Mesendoderm (in vitro differentiated cells): ENCODE measurements around the gene MTHFS.

ENCODE experiments used
- DNase-seq: peaks from one replicate; pipeline ENCODE4 v3.0.0; 2013
- H2AK5ac ChIP-seq: 2 replicates; pipeline ENCODE4 v1.6.1; 2013; ENCODE audit warnings: low read length, inconsistent platforms
- H2BK120ac ChIP-seq: 2 replicates; pipeline ENCODE4 v1.6.1; 2013; ENCODE audit warnings: low read depth, mild to moderate bottlenecking, low read length, moderate library complexity, mixed read lengths
- H2BK15ac ChIP-seq: replicated peaks from 2 replicates; pipeline ENCODE4 v1.6.1; 2013; ENCODE audit warnings: low read depth, mild to moderate bottlenecking, moderate library complexity
- H2BK5ac ChIP-seq: 2 replicates; pipeline ENCODE4 v1.6.1; 2013; ENCODE audit warnings: low read length, inconsistent platforms
- H3K18ac ChIP-seq: 2 replicates; pipeline ENCODE4 v1.6.1; 2013; ENCODE audit warnings: mild to moderate bottlenecking, low read length, mixed read lengths
- H3K23ac ChIP-seq: one replicate; pipeline ENCODE4 v1.6.1; 2013; ENCODE audit warnings: low read length
- H3K27ac ChIP-seq: 2 replicates; pipeline ENCODE4 v1.5.1; 2013; ENCODE audit warnings: low read depth, mild to moderate bottlenecking, inconsistent platforms, low read length, moderate library complexity
- H3K27me3 ChIP-seq: 2 replicates; pipeline ENCODE4 v1.6.1; 2013; ENCODE audit warnings: low read length, control low read depth, mild to moderate bottlenecking, inconsistent platforms; ENCODE audit not compliant: insufficient read depth, poor library complexity
- H3K36me3 ChIP-seq: 2 replicates; pipeline ENCODE4 v1.6.1; 2013; ENCODE audit warnings: low read length, inconsistent platforms; ENCODE audit not compliant: control insufficient read depth, insufficient read depth
- H3K4ac ChIP-seq: one replicate; pipeline ENCODE4 v1.6.1; 2013; ENCODE audit warnings: low read depth, mild to moderate bottlenecking, low read length, moderate library complexity
- H3K4me1 ChIP-seq: 2 replicates; pipeline ENCODE4 v1.6.1; 2013; ENCODE audit warnings: low read depth, low read length, inconsistent platforms; ENCODE audit not compliant: control insufficient read depth
- H3K4me2 ChIP-seq: 2 replicates; pipeline ENCODE4 v1.6.1; 2013; ENCODE audit warnings: low read length
- H3K4me3 ChIP-seq: 2 replicates; pipeline ENCODE4 v1.5.1; 2013; ENCODE audit warnings: mild to moderate bottlenecking, low read length
- H3K56ac ChIP-seq: one replicate; pipeline ENCODE4 v1.6.1; 2013; ENCODE audit warnings: low read length
- H3K79me1 ChIP-seq: 2 replicates; pipeline ENCODE4 v1.6.1; 2013; ENCODE audit warnings: low read length, inconsistent platforms
- H3K79me2 ChIP-seq: 2 replicates; pipeline ENCODE4 v1.6.1; 2013; ENCODE audit warnings: mild to moderate bottlenecking, low read length; ENCODE audit not compliant: control insufficient read depth, insufficient read depth
- H3K9ac ChIP-seq: 2 replicates; pipeline ENCODE4 v1.6.1; 2013; ENCODE audit warnings: low read length, inconsistent platforms
- H4K5ac ChIP-seq: one replicate; pipeline ENCODE4 v1.6.1; 2013; ENCODE audit warnings: low read length
- H4K8ac ChIP-seq: one replicate; pipeline ENCODE4 v1.6.1; 2013; ENCODE audit warnings: low read depth, mild to moderate bottlenecking, control low read depth, low read length, moderate library complexity
- WGBS: extraction: QIAGEN DNeasy Blood & Tissue Kit; methylation state at CpG from one replicate; pipeline ENCODE4 v1.1.7; 2013; ENCODE audit warnings: low lambda C conversion rate, missing lambda C conversion rate; ENCODE audit not compliant: insufficient coverage; ENCODE audit errors: extremely low coverage; 5-methylcytosine and 5-hydroxymethylcytosine counted together

The MTHFS gene

DNA sequence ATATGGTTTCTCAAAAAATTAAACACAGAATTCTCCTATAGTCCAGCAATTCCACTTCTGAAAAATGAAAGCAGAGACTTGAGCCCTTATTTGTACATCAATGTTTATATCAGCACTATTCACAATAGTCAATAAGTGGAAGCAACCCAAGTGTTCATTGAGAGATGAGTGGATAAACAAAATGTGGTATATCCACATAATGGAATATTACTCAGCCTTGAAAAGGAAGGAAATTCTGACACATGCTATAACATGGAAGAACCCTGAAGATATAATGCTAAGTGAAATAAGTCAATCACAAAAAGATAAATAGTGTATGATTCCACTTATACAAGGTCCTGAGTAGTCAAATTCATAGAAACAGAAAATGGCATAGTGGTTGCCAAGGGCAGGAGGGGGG is 76.6 kb downstream of the MTHFS start:
- H3K79me2 ChIP-seq, result no peaks in the 10 kb centered on the region
- no peak for DNase-seq

DNA sequence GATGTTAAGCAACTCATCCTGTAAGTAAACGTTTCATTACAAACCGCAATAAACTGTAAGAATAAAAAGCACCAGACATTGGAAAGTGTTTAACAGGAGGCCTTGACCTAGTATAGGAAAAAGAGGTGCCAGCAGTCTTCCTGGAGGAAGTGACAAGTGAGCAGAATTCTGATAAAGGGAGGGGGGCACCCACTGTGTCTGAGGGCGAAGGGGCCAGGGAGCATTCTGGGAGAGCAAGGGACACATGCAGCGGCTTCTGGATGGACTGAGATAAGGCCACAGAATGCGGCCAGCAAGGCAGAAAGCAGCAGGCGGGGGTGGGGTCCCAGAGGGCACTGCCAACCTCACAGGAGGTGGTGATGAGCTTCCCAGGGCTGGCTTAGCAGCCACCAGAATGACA is 80.2 kb downstream of the MTHFS start:
- Histone ChIP-seq H3K4me3 (no peak overlapping the region), H3K18ac (no peak overlapping the region), H3K36me3 (no peaks in the 10 kb centered on the region), H3K23ac (no peak overlapping the region), H2BK5ac (no peak overlapping the region), H3K4me2 (no peak overlapping the region), H3K27ac (no peak overlapping the region), H4K8ac (no peak overlapping the region), H4K5ac (no peak overlapping the region), H3K56ac (no peak overlapping the region), H2BK120ac (no peak overlapping the region), H3K4ac (no peak overlapping the region), H3K9ac (no peak overlapping the region), H2BK15ac (no peak overlapping the region), H3K79me1 (no peaks in the 10 kb centered on the region), H3K4me1 (no peaks in the 10 kb centered on the region), H2AK5ac (no peak overlapping the region), H3K79me2 (no peaks in the 10 kb centered on the region), H3K27me3 (no peaks in the 10 kb centered on the region)
- no CpG with 5 or more reads among the region's 6 CpGs for WGBS
- no peak for DNase-seq

More for the DNA sequence above, 76.6 kb downstream of the MTHFS start:
- H3K56ac ChIP-seq, result no peak overlapping the region
- no peak overlapping the region for H3K9ac ChIP-seq
- no peak overlapping the region for H3K4ac ChIP-seq
- no peak overlapping the region for H2BK5ac ChIP-seq
- H3K79me1 ChIP-seq, result no peaks in the 10 kb centered on the region
- no peaks in the 10 kb centered on the region for H3K27me3 ChIP-seq
- H3K27ac ChIP-seq, result no peak overlapping the region
- no peak overlapping the region for H3K18ac ChIP-seq
- no peak overlapping the region for H4K8ac ChIP-seq
- no peak overlapping the region for H3K4me2 ChIP-seq
- H3K36me3 ChIP-seq, result no peaks in the 10 kb centered on the region
- H4K5ac ChIP-seq, result no peak overlapping the region
- no peak overlapping the region for H3K23ac ChIP-seq
- H2AK5ac ChIP-seq, result no peak overlapping the region
- H2BK15ac ChIP-seq, result no peak overlapping the region
- no peak overlapping the region for H2BK120ac ChIP-seq
- H3K4me1 ChIP-seq, result peaks cover 5% of the 10 kb centered on the region
- no peak overlapping the region for H3K4me3 ChIP-seq

DNA sequence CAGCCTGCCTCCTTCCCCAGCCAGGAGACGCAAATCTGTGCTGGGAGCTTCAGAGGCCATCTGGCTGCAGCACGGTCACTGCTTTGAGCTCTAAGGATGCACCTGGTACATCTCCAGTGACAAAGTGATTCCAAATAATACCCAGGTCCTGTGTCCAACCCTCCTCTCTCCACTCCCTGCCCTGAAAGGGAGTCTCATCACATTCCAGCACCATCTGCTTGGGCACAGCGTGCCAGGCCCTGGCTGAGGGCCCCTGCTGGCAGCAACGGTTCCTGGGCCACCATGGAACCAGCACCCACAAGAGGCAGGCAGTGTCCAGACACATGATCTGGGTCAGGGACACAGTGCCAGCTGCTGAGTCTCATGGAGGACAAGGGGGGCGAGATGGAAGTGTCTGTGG is 81.3 kb downstream of the MTHFS start:
- no peak for DNase-seq
- WGBS, result no CpG with 5 or more reads among the region's 5 CpGs
- no peak overlapping the region for H3K9ac ChIP-seq

DNA sequence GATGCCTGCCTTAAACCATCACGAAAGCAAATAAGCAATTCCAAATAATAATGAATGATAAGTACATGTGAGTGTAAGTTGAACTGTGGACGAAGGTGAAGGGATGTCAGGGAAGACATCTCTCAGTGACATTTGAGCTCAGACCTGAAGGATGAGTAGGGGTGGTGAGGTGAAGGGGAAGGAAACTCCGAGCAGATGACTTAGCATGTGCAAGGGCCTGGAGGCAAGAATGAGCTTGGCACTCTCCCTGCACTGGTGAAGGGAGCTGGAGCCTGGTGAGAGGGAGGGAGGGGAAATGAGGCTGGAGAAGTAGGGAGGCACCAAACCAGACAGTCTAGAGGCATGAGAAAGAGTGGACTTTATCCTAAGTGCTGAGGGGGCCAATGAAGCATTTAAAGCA is 84.3 kb downstream of the MTHFS start:
- H3K56ac ChIP-seq, result no peak overlapping the region
- H2BK120ac ChIP-seq, result no peak overlapping the region
- WGBS, result no CpG with 5 or more reads among the region's 3 CpGs

More for the DNA sequence above, 81.3 kb downstream of the MTHFS start:
- H3K36me3 ChIP-seq, result no peaks in the 10 kb centered on the region
- no peak overlapping the region for H3K23ac ChIP-seq
- H3K4me1 ChIP-seq, result no peaks in the 10 kb centered on the region
- no peak overlapping the region for H3K4ac ChIP-seq
- no peak overlapping the region for H2BK15ac ChIP-seq
- H2AK5ac ChIP-seq, result no peak overlapping the region
- H4K5ac ChIP-seq, result no peak overlapping the region
- H3K79me1 ChIP-seq, result no peaks in the 10 kb centered on the region
- no peaks in the 10 kb centered on the region for H3K79me2 ChIP-seq
- no peak overlapping the region for H3K56ac ChIP-seq
- no peak overlapping the region for H3K4me3 ChIP-seq
- no peak overlapping the region for H4K8ac ChIP-seq
- H3K18ac ChIP-seq, result no peak overlapping the region
- no peaks in the 10 kb centered on the region for H3K27me3 ChIP-seq
- no peak overlapping the region for H3K4me2 ChIP-seq
- no peak overlapping the region for H2BK120ac ChIP-seq
- no peak overlapping the region for H3K27ac ChIP-seq
- H2BK5ac ChIP-seq, result no peak overlapping the region

DNA sequence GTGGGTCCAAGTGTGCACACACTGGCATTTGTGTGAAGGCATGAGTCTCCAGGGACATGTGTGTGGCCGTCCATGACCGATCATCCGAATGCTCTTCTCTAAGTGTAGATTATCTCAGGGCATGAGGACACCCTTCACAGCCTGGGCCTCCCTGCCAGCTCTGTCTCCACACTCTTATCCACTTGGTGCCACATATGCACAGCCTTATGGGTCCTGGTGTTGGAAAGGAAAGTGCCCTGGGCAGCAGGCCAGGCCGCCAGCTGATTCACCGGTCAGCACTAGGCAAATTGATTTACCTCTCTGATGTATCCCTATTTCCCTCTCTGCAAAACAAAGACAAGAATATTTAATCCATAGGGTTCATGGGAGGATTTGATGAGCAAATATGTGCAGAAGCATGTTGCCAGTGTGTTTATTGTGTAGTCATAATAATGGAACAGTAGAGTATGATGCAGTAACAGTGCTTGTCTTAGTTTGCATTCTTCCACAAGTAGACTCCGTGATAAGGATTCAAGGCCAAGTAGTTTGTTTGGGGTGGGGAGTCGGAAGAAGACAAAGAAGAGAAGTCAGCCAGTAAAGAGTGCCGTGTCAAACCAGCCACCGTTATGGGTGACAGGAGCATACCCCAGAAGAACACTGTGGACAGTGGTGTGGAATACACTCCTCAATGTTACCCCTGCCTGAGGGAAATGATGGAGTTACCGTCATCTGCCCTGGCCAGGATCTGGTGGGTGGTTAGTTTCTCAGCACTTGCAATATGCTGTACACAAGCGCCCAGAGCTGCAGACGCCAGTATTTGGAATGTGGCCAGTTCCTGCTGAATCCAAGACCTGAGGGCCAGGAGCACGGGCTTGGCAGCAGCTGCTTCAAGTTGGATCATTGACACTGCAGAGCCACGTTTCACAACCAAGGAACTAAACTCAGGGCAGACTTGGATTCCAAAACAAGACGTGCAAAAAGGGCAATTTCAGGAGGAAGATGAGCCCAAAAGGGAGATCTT is 85.1 kb downstream of the MTHFS start:
- no CpG with 5 or more reads among the region's 15 CpGs for WGBS
- H3K4me3 ChIP-seq, result no peak overlapping the region
- no peak overlapping the region for H2BK120ac ChIP-seq
- no peak overlapping the region for H3K18ac ChIP-seq
- H3K4me2 ChIP-seq, result no peak overlapping the region
- no peak overlapping the region for H2AK5ac ChIP-seq
- H3K9ac ChIP-seq, result no peak overlapping the region
- H3K27me3 ChIP-seq, result no peaks in the 10 kb centered on the region
- H4K8ac ChIP-seq, result no peak overlapping the region
- no peaks in the 10 kb centered on the region for H3K4me1 ChIP-seq
- H2BK15ac ChIP-seq, result no peak overlapping the region
- no peak overlapping the region for H2BK5ac ChIP-seq
- no peak overlapping the region for H3K56ac ChIP-seq
- no peaks in the 10 kb centered on the region for H3K36me3 ChIP-seq
- no peak overlapping the region for H3K27ac ChIP-seq
- no peak for DNase-seq
- no peak overlapping the region for H4K5ac ChIP-seq
- H3K4ac ChIP-seq, result no peak overlapping the region
- H3K79me1 ChIP-seq, result no peaks in the 10 kb centered on the region
- H3K23ac ChIP-seq, result no peak overlapping the region
- no peaks in the 10 kb centered on the region for H3K79me2 ChIP-seq

More for the DNA sequence above, 84.3 kb downstream of the MTHFS start:
- no peak overlapping the region for H3K23ac ChIP-seq
- no peaks in the 10 kb centered on the region for H3K4me1 ChIP-seq
- no peak for DNase-seq
- H3K79me2 ChIP-seq, result no peaks in the 10 kb centered on the region
- no peaks in the 10 kb centered on the region for H3K79me1 ChIP-seq
- H4K8ac ChIP-seq, result no peak overlapping the region
- H3K18ac ChIP-seq, result no peak overlapping the region
- H4K5ac ChIP-seq, result no peak overlapping the region
- no peak overlapping the region for H2BK15ac ChIP-seq
- H3K4ac ChIP-seq, result no peak overlapping the region
- no peak overlapping the region for H3K4me3 ChIP-seq
- no peak overlapping the region for H2AK5ac ChIP-seq
- no peaks in the 10 kb centered on the region for H3K27me3 ChIP-seq
- no peak overlapping the region for H3K27ac ChIP-seq
- no peaks in the 10 kb centered on the region for H3K36me3 ChIP-seq
- no peak overlapping the region for H2BK5ac ChIP-seq
- no peak overlapping the region for H3K9ac ChIP-seq
- no peak overlapping the region for H3K4me2 ChIP-seq
